HepG2 (cell line): ENCODE data around the gene VPS52. TPM values are rescaled to one million over a fixed set of nuclear protein-coding genes. Genes with fewer than 3 reads are reported as not detected.

Experiments
- ARID2 ChIP-seq: sonication (generic); formaldehyde crosslinking; IDR thresholded peaks from 2 replicates; pipeline ENCODE4 v1.8.1; 2022; ENCODE audit warnings: mild to moderate bottlenecking, missing genetic modification reagents, borderline replicate concordance
- FOXC1 ChIP-seq: sonication (generic); formaldehyde crosslinking; IDR thresholded peaks from 2 replicates; pipeline ENCODE4 v1.8.0; 2022; ENCODE audit warnings: mild to moderate bottlenecking, missing genetic modification reagents, borderline replicate concordance
- FUBP1 ChIP-seq: sonication (generic); formaldehyde crosslinking; IDR thresholded peaks from 2 replicates; pipeline ENCODE4 v1.5.1; 2020; ENCODE audit warnings: missing genetic modification reagents, mild to moderate bottlenecking, borderline replicate concordance
- KLF13 ChIP-seq: sonication (generic); formaldehyde crosslinking; IDR thresholded peaks from 2 replicates; pipeline ENCODE4 v1.4.0; 2020; ENCODE audit warnings: mild to moderate bottlenecking, missing genetic modification reagents
- MAFK ChIP-seq, 2 experiments: IDR thresholded peaks in 1 of 2; conservative IDR thresholded peaks in 1 of 2; 2 replicates each; pipeline ENCODE4 v1.6.1; 2011; ENCODE audit warnings: improper control_type of control experiment in 2 of 2, low read length in 2 of 2
- MIER2 ChIP-seq: IDR thresholded peaks from 2 replicates; pipeline ENCODE4 v1.6.1; 2016; ENCODE audit warnings: missing biosample characterization, missing genetic modification reagents
- MTA1 ChIP-seq: sonication (generic); formaldehyde crosslinking; IDR thresholded peaks from 2 replicates; pipeline ENCODE4 v1.4.0; 2020; ENCODE audit warnings: missing genetic modification reagents, mild to moderate bottlenecking, borderline replicate concordance
- MZF1 ChIP-seq: sonication (generic); formaldehyde crosslinking; IDR thresholded peaks from 2 replicates; pipeline ENCODE4 v1.8.1; 2023; ENCODE audit warnings: mild to moderate bottlenecking, missing genetic modification reagents, borderline replicate concordance
- NFYC ChIP-seq: IDR thresholded peaks from 2 replicates; pipeline ENCODE4 v1.6.1; 2016; ENCODE audit warnings: missing genetic modification reagents, missing compliant biosample characterization
- PAX8 ChIP-seq: sonication (generic); formaldehyde crosslinking; IDR thresholded peaks from 2 replicates; pipeline ENCODE4 v1.8.0; 2022; ENCODE audit warnings: mild to moderate bottlenecking, missing genetic modification reagents, borderline replicate concordance
- RAD21 ChIP-seq: fragments of 450-650 bp; formaldehyde crosslinking; IDR thresholded peaks from 2 replicates; pipeline ENCODE4 v1.5.0; 2020; ENCODE audit warnings: mild to moderate bottlenecking
- REXO4 ChIP-seq: sonication (generic); formaldehyde crosslinking; IDR thresholded peaks from 2 replicates; pipeline ENCODE4 v1.8.0; 2022; ENCODE audit warnings: missing genetic modification reagents, mild to moderate bottlenecking, borderline replicate concordance
- SMYD3 ChIP-seq: sonication (generic); formaldehyde crosslinking; IDR thresholded peaks from 2 replicates; pipeline ENCODE4 v1.8.1; 2023; ENCODE audit warnings: mild to moderate bottlenecking, missing genetic modification reagents
- SNAI1 ChIP-seq: sonication (generic); formaldehyde crosslinking; IDR thresholded peaks from 2 replicates; pipeline ENCODE4 v1.5.0; 2020; ENCODE audit warnings: mild to moderate bottlenecking, missing genetic modification reagents, borderline replicate concordance
- ZBTB10 ChIP-seq: sonication (generic); formaldehyde crosslinking; IDR thresholded peaks from 2 replicates; pipeline ENCODE4 v1.4.0; 2020; ENCODE audit warnings: missing genetic modification reagents, borderline replicate concordance
- ZBTB49 ChIP-seq: sonication (generic); formaldehyde crosslinking; IDR thresholded peaks from 2 replicates; pipeline ENCODE4 v1.4.0; 2020; ENCODE audit warnings: missing genetic modification reagents, borderline replicate concordance
- ZNF24 ChIP-seq: fragments of 450-650 bp; IDR thresholded peaks from 2 replicates; pipeline ENCODE4 v1.6.1; 2017; ENCODE audit warnings: antibody characterized with exemption, mild to moderate bottlenecking
- ZNF451 ChIP-seq: sonication (generic); formaldehyde crosslinking; IDR thresholded peaks from 2 replicates; pipeline ENCODE4 v1.5.0; 2020; ENCODE audit warnings: mild to moderate bottlenecking, missing genetic modification reagents
- ZNF547 ChIP-seq: sonication (generic); formaldehyde crosslinking; IDR thresholded peaks from 2 replicates; pipeline ENCODE4 v1.5.1; 2020; ENCODE audit warnings: mild to moderate bottlenecking, missing genetic modification reagents
- ZNF597 ChIP-seq: sonication (generic); formaldehyde crosslinking; IDR thresholded peaks from 2 replicates; pipeline ENCODE4 v1.5.0; 2020; ENCODE audit warnings: missing genetic modification reagents
- ZNF749 ChIP-seq: sonication (generic); formaldehyde crosslinking; IDR thresholded peaks from 2 replicates; pipeline ENCODE4 v1.8.0; 2022; ENCODE audit warnings: mild to moderate bottlenecking, missing genetic modification reagents, moderate library complexity, borderline replicate concordance
- ZNF792 ChIP-seq: IDR thresholded peaks from 2 replicates; pipeline ENCODE4 v1.6.1; 2016
- polyA plus RNA-seq, 8 experiments: library from polyadenylated mRNA; depleted of rRNA in 3 of 8; stranded (reverse) in 7 of 8; unstranded in 1 of 8; fragments of >200 nt; fragmentation: Illumina TruSeq in 4 of 8; extraction: Trizol in 4 of 8; gene quantifications; 2 replicates each; pipeline versions ENCODE4 v1.2.1 to v1.2.3, GENCODE V29; 2011 to 2016; ENCODE audit warnings: low read depth in 4 of 8, missing spikeins in 1 of 8, mixed read lengths in 1 of 8; ENCODE audit not compliant: insufficient read depth in 1 of 8
- total RNA-seq, 5 experiments: library from RNA; depleted of rRNA; stranded (reverse); fragments of >200 nt; fragmentation: Illumina TruSeq; extraction: Trizol; gene quantifications; 2 replicates each; pipeline ENCODE4 v1.2.3, GENCODE V29; 2016; ENCODE audit warnings: low read depth in 1 of 5

Gene VPS52
- total and polyA plus RNA-seq, 2 of the 13 experiments (the other 11 are each of a cell fraction or from before 2014, with no cell fraction given): 48.9 to 85.5 TPM

- TF ChIP-seq MZF1: no peak
- TF ChIP-seq REXO4 (CRISPR knock-in tag): no peak
- TF ChIP-seq ZBTB10 (CRISPR knock-in tag): no peak
- no peak for TF ChIP-seq ZNF792 (CRISPR knock-in tag)
- no peak for TF ChIP-seq NFYC
- no peak for TF ChIP-seq ZNF597 (CRISPR knock-in tag)
- TF ChIP-seq FOXC1 (CRISPR knock-in tag): peak; percentile 54; the same call in 1 of the 2 replicates
- no peak for TF ChIP-seq MIER2 (CRISPR knock-in tag)
- TF ChIP-seq ZNF749 (CRISPR knock-in tag): no peak
- no peak for TF ChIP-seq MAFK (conservative IDR thresholded peaks at IDR 0.05 in 1 of 2, IDR thresholded peaks at IDR 0.05 in 1 of 2; ENCODE audit: low read length in 2 of 2)
- TF ChIP-seq KLF13 (CRISPR knock-in tag): no peak
- no peak for TF ChIP-seq ZNF547 (CRISPR knock-in tag)
- TF ChIP-seq FUBP1 (CRISPR knock-in tag): 0 out of 2 replicates have a peak, but pooled peaks have one; percentile 72
- no peak for TF ChIP-seq ZBTB49 (CRISPR knock-in tag)
- no peak for TF ChIP-seq ZNF24
- TF ChIP-seq ARID2 (CRISPR knock-in tag): no peak; the same call in 1 of the 2 replicates
- TF ChIP-seq SNAI1 (CRISPR knock-in tag): no peak
- no peak for TF ChIP-seq ZNF451 (CRISPR knock-in tag)
- TF ChIP-seq RAD21 (CRISPR knock-in tag): no peak
- no peak for TF ChIP-seq PAX8 (CRISPR knock-in tag)
- no peak for TF ChIP-seq SMYD3 (CRISPR knock-in tag)
- no peak for TF ChIP-seq MTA1 (CRISPR knock-in tag)
Observed at GRCh38 chr6:33272275-33273128, 826 bp upstream of the VPS52 start (continued).
